ENCODE results near the gene SPRN.

GRCh38 chr10:133391761-133392518, 32.5 kb downstream of the SPRN start:
- TF ChIP-seq CTCF (IDR thresholded peaks at IDR 0.05) (no peak), POLR2A (IDR thresholded peaks at IDR 0.05) (no peak)
